ENCODE data around the gene SLC16A12.

The SLC16A12 gene

DNA sequence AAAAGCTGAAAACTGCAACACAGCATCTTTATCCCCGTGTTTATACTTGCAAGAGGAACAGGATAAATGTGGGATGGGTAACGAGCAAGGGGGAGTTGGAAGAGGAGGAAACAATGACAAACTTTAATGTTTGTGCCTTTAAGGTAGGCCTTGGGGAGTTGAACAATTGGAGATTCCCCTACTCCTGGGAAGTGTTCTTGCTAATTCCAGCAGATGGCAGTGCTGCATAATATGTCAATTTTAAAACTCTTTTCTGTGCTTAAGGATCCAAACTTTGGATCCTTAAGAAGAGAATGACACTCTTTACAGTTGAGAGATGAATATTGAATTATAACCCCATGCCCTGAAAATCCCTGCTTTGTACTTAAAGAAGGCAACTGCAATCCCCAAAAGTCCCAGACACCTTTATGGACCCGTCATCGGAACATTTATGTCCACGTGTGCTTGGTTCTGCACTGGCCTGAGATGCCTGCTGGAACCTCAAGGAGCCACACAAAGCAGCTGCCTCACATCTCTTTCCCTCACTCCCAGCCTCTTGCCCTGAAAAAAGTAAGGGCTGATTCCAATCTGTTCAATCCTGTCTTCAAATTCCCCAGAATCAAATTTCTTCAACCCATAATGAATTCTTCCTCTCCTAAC, 109.0 kb downstream of the SLC16A12 start:
- ChIA-PET CTCF (interaction anchor here (0.6 to 1.1 kb wide), 5 partner anchors 137 to 763 kb away, joined by 3 to 6 read pairs (median 4); no protein-coding TSS in a partner anchor), POLR2A (ENCODE audit: low non-redundant PET) (no interaction called here)
- no peak overlapping the region for H3K27ac ChIP-seq
- TF ChIP-seq, protein P1, sequence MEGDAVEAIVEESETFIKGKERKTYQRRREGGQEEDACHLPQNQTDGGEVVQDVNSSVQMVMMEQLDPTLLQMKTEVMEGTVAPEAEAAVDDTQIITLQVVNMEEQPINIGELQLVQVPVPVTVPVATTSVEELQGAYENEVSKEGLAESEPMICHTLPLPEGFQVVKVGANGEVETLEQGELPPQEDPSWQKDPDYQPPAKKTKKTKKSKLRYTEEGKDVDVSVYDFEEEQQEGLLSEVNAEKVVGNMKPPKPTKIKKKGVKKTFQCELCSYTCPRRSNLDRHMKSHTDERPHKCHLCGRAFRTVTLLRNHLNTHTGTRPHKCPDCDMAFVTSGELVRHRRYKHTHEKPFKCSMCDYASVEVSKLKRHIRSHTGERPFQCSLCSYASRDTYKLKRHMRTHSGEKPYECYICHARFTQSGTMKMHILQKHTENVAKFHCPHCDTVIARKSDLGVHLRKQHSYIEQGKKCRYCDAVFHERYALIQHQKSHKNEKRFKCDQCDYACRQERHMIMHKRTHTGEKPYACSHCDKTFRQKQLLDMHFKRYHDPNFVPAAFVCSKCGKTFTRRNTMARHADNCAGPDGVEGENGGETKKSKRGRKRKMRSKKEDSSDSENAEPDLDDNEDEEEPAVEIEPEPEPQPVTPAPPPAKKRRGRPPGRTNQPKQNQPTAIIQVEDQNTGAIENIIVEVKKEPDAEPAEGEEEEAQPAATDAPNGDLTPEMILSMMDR (conservative IDR thresholded peaks at IDR 0.05; ENCODE audit: low read depth): peak; percentile 86
- DNase-seq (ENCODE audit: low spot score): peak; percentile 69

DNA sequence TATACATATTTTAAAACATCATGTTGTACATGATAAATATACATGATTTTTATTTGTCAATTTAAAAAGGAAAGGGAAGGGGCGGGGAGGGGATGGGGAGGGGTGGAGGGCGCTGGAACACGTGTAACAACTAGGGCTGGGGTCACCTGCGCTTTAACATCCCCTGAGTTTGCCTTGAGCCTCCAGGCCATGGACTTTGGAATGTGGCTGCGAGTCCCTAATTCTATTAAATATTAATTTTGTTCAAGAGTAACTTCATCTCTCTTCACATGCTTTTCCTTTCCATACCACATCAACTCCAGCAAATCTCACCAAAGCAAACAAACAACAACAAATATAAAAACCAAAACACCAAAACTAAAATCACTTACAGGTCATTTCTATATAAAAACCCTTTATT, 110.4 kb downstream of the SLC16A12 start:
- POLR2A ChIA-PET (ENCODE audit: low non-redundant PET): no interaction called here
- CTCF ChIA-PET: interaction anchor here (1.1 kb wide), 1 partner anchor 140 kb away, joined by 4 read pairs; no protein-coding TSS in a partner anchor
- no peak overlapping the region for H3K27ac ChIP-seq
- TF ChIP-seq, protein P1 (conservative IDR thresholded peaks at IDR 0.05; ENCODE audit: low read depth): no peak
- DNase-seq (ENCODE audit: low spot score): no peak

DNA sequence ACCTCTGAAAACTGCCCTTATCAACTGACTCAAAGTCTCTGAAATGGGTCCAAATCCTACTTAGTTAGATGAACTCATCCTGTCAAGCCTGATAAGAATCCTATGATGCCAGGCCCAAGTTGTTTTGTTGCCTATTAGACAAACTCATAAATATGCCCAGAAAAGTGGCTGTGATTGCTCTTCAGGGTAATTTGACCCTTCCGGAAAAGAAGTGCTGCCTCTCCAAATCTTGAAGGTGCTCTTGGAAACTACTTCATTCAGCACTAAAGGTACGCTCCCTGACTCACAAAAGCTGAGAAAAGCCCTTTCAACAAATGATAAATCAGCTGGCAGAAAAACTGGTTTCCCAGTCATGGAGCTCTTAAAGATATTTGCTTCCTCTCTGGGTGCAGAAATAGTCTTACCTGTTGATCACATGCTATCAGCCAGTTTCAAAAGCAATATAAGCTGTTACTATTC, 114.3 kb downstream of the SLC16A12 start:
- H3K27ac ChIP-seq: no peak overlapping the region
- CTCF ChIA-PET: interaction anchor here (0.6 kb wide), 1 partner anchor 186 kb away, joined by 3 read pairs; no protein-coding TSS in a partner anchor
- POLR2A ChIA-PET (ENCODE audit: low non-redundant PET): no interaction called here
- TF ChIP-seq, protein P1 (conservative IDR thresholded peaks at IDR 0.05; ENCODE audit: low read depth): no peak
- DNase-seq (ENCODE audit: low spot score): peak; percentile 23

DNA sequence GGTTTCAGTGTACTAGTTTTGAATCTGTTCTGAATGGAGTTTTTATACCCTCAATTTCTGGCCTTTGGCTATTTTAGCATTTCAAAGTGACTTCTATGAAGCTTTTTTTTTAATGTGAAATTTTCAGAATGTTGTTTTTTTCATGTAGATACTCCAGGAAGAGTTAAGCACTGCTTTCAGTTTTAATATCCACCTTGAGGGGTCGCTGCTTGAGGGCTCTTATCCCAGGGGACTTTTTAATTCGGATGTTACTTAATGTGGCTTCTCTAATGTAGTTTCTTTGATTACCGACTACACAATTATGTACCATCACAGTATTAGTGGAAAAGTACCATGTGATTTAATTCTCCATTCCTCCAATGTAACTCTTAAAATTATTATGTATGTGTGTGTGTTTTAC, 115.8 kb downstream of the SLC16A12 start:
- ChIA-PET POLR2A (ENCODE audit: low non-redundant PET) (no interaction called here), CTCF (interaction anchor here (0.6 to 0.8 kb wide), 2 partner anchors 17 to 20 kb away, joined by 4 to 5 read pairs; no protein-coding TSS in a partner anchor)
- no peak for DNase-seq (ENCODE audit: low spot score)
- no peak overlapping the region for H3K27ac ChIP-seq
- TF ChIP-seq, protein P1 (conservative IDR thresholded peaks at IDR 0.05; ENCODE audit: low read depth): peak; percentile 30

DNA sequence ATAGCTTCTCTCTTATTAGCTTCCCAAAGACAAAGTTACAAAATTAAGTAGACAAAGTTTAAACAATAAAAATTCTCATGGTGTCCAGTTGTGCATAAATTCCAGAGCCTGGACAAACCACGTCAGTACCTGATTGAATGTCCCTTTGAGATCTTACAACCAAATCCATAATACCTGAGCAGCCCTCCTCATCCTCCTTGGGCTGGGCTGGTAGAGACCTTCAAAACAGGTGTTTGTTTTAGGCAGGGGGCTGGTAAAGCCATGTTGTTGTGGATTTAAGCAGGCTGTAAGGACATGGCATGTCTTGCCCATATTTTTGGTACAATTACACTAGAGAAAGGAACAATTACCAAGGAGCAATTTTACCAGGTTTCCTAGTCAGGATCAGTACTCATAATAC, 118.9 kb downstream of the SLC16A12 start:
- CTCF ChIA-PET: interaction anchor here (1.5 kb wide), 1 partner anchor 482 kb away, joined by 5 read pairs; no protein-coding TSS in a partner anchor

More for the DNA sequence above, 118.9 kb downstream of the SLC16A12 start:
- TF ChIP-seq, protein P1 (conservative IDR thresholded peaks at IDR 0.05; ENCODE audit: low read depth): no peak
- POLR2A ChIA-PET (ENCODE audit: low non-redundant PET): no interaction called here
- no peak overlapping the region for H3K27ac ChIP-seq
- DNase-seq (ENCODE audit: low spot score): no peak

Data from RWPE1 (cell line).